HepG2 (cell line): ENCODE data around the gene COMP. TPM values are rescaled to one million over a fixed set of nuclear protein-coding genes. Genes with fewer than 3 reads are reported as not detected.
A peak's percentile ranks its signal among the peaks of the same experiment; 100 is the strongest.

Experiments
- BCL3 ChIP-seq: sonication (generic); formaldehyde crosslinking; IDR thresholded peaks from 2 replicates; pipeline ENCODE4 v1.5.1; 2020; ENCODE audit warnings: mild to moderate bottlenecking, missing genetic modification reagents, moderate library complexity
- CBFB ChIP-seq: sonication (generic); formaldehyde crosslinking; IDR thresholded peaks from 2 replicates; pipeline ENCODE4 v1.4.0; 2020; ENCODE audit warnings: missing genetic modification reagents
- FOXK1 ChIP-seq: sonication (generic); formaldehyde crosslinking; IDR thresholded peaks from 2 replicates; pipeline ENCODE4 v1.4.0; 2020; ENCODE audit warnings: low read depth, missing genetic modification reagents, borderline replicate concordance
- HINFP ChIP-seq: sonication (generic); formaldehyde crosslinking; IDR thresholded peaks from 2 replicates; pipeline ENCODE4 v1.4.0; 2020; ENCODE audit warnings: low read depth, mild to moderate bottlenecking, missing genetic modification reagents
- KDM2A ChIP-seq: sonication (generic); formaldehyde crosslinking; IDR thresholded peaks from 2 replicates; pipeline ENCODE4 v1.4.0; 2020; ENCODE audit warnings: low read depth, missing genetic modification reagents, borderline replicate concordance
- LCORL ChIP-seq, 2 experiments: fragments of 450-650 bp in 1 of 2; sonication (generic) in 1 of 2; formaldehyde crosslinking in 1 of 2; IDR thresholded peaks; 2 replicates each; pipeline versions ENCODE4 v1.5.0 to v1.6.1; 2017 to 2020; ENCODE audit warnings: antibody characterized with exemption in 1 of 2, missing genetic modification reagents in 1 of 2
- PHF21A ChIP-seq: sonication (generic); formaldehyde crosslinking; IDR thresholded peaks from 2 replicates; pipeline ENCODE4 v1.5.0; 2020; ENCODE audit warnings: mild to moderate bottlenecking, missing genetic modification reagents
- TBP ChIP-seq: sonication (generic); formaldehyde crosslinking; IDR thresholded peaks from 2 replicates; pipeline ENCODE4 v1.5.0; 2020; ENCODE audit warnings: missing genetic modification reagents
- ZBTB7B ChIP-seq: sonication (generic); formaldehyde crosslinking; IDR thresholded peaks from 2 replicates; pipeline ENCODE4 v1.4.0; 2020; ENCODE audit warnings: missing genetic modification reagents
- ZNF10 ChIP-seq: sonication (generic); formaldehyde crosslinking; IDR thresholded peaks from 2 replicates; pipeline ENCODE4 v1.4.0; 2020; ENCODE audit warnings: mild to moderate bottlenecking, low read depth, missing genetic modification reagents, borderline replicate concordance
- ZNF230 ChIP-seq: sonication (generic); formaldehyde crosslinking; IDR thresholded peaks from 2 replicates; pipeline ENCODE4 v1.4.0; 2020; ENCODE audit warnings: mild to moderate bottlenecking, missing genetic modification reagents
- ZNF276 ChIP-seq: sonication (generic); formaldehyde crosslinking; IDR thresholded peaks from 2 replicates; pipeline ENCODE4 v1.4.0; 2020; ENCODE audit warnings: mild to moderate bottlenecking, low read depth, missing genetic modification reagents
- ZNF34 ChIP-seq: sonication (generic); formaldehyde crosslinking; IDR thresholded peaks from 2 replicates; pipeline ENCODE4 v1.4.0; 2020; ENCODE audit warnings: mild to moderate bottlenecking, missing genetic modification reagents, borderline replicate concordance
- ZNF343 ChIP-seq: sonication (generic); formaldehyde crosslinking; IDR thresholded peaks from 2 replicates; pipeline ENCODE4 v1.4.0; 2020; ENCODE audit warnings: mild to moderate bottlenecking, missing genetic modification reagents
- ZNF414 ChIP-seq: sonication (generic); formaldehyde crosslinking; IDR thresholded peaks from 2 replicates; pipeline ENCODE4 v1.5.0; 2020; ENCODE audit warnings: missing genetic modification reagents
- ZNF441 ChIP-seq: sonication (generic); formaldehyde crosslinking; IDR thresholded peaks from 2 replicates; pipeline ENCODE4 v1.7.0; 2021; ENCODE audit warnings: missing genetic modification reagents, borderline replicate concordance
- ZNF451 ChIP-seq: sonication (generic); formaldehyde crosslinking; IDR thresholded peaks from 2 replicates; pipeline ENCODE4 v1.5.0; 2020; ENCODE audit warnings: mild to moderate bottlenecking, missing genetic modification reagents
- ZNF598 ChIP-seq: sonication (generic); formaldehyde crosslinking; IDR thresholded peaks from 2 replicates; pipeline ENCODE4 v1.5.1; 2020; ENCODE audit warnings: mild to moderate bottlenecking, missing genetic modification reagents, borderline replicate concordance
- ZNF737 ChIP-seq: sonication (generic); formaldehyde crosslinking; IDR thresholded peaks from 2 replicates; pipeline ENCODE4 v1.5.0; 2020; ENCODE audit warnings: missing genetic modification reagents, mild to moderate bottlenecking, borderline replicate concordance
- ZNF740 ChIP-seq: sonication (generic); formaldehyde crosslinking; IDR thresholded peaks from 2 replicates; pipeline ENCODE4 v1.4.0; 2020; ENCODE audit warnings: missing genetic modification reagents
- ZNF747 ChIP-seq: sonication (generic); formaldehyde crosslinking; IDR thresholded peaks from 2 replicates; pipeline ENCODE4 v1.8.1; 2023; ENCODE audit warnings: missing genetic modification reagents, mild to moderate bottlenecking, borderline replicate concordance
- ZNF883 ChIP-seq: sonication (generic); formaldehyde crosslinking; IDR thresholded peaks from 2 replicates; pipeline ENCODE4 v1.5.1; 2020; ENCODE audit warnings: mild to moderate bottlenecking, missing genetic modification reagents; ENCODE audit errors: not compliant biosample characterization
- polyA plus RNA-seq, 8 experiments: library from polyadenylated mRNA; depleted of rRNA in 3 of 8; stranded (reverse) in 7 of 8; unstranded in 1 of 8; fragments of >200 nt; fragmentation: Illumina TruSeq in 4 of 8; extraction: Trizol in 4 of 8; gene quantifications; 2 replicates each; pipeline versions ENCODE4 v1.2.1 to v1.2.3, GENCODE V29; 2011 to 2016; ENCODE audit warnings: low read depth in 4 of 8, missing spikeins in 1 of 8, mixed read lengths in 1 of 8; ENCODE audit not compliant: insufficient read depth in 1 of 8
- total RNA-seq, 5 experiments: library from RNA; depleted of rRNA; stranded (reverse); fragments of >200 nt; fragmentation: Illumina TruSeq; extraction: Trizol; gene quantifications; 2 replicates each; pipeline ENCODE4 v1.2.3, GENCODE V29; 2016; ENCODE audit warnings: low read depth in 1 of 5

The COMP gene
- total and polyA plus RNA-seq, 2 of the 13 experiments (the other 11 are each of a cell fraction or from before 2014, with no cell fraction given), result 0.04 to 0.13 TPM

- TF ChIP-seq ZNF883, result no peak
- peak; percentile 90; the same call in 1 of the 2 replicates for TF ChIP-seq CBFB (CRISPR knock-in tag)
- peak; percentile 99 for TF ChIP-seq ZBTB7B (CRISPR knock-in tag)
- TF ChIP-seq FOXK1 (CRISPR knock-in tag), result peak; percentile 70; the same call in 1 of the 2 replicates
- TF ChIP-seq ZNF276, result peak; percentile 84
- peak; percentile 83 for TF ChIP-seq BCL3 (CRISPR knock-in tag)
- peak; percentile 90 for TF ChIP-seq ZNF414 (CRISPR knock-in tag)
- peak; percentile 96 for TF ChIP-seq ZNF343 (CRISPR knock-in tag)
- TF ChIP-seq ZNF598 (CRISPR knock-in tag), result no peak
- TF ChIP-seq ZNF10 (CRISPR knock-in tag), result no peak
- TF ChIP-seq ZNF737, result no peak
- TF ChIP-seq ZNF34 (CRISPR knock-in tag), result no peak
- peak; percentile 63 for TF ChIP-seq ZNF451 (CRISPR knock-in tag)
- TF ChIP-seq ZNF747 (CRISPR knock-in tag), result peak; percentile 77; the same call in 1 of the 2 replicates
- TF ChIP-seq LCORL (IDR thresholded peaks at IDR 0.05), result no peak
- TF ChIP-seq LCORL (CRISPR knock-in tag; IDR thresholded peaks at IDR 0.05), result peak; percentile 94
- TF ChIP-seq ZNF230, result no peak
- no peak for TF ChIP-seq ZNF740
- TF ChIP-seq TBP (CRISPR knock-in tag), result no peak
- TF ChIP-seq KDM2A (CRISPR knock-in tag), result peak; percentile 72; the same call in 1 of the 2 replicates
- peak; percentile 85 for TF ChIP-seq HINFP (CRISPR knock-in tag)
- TF ChIP-seq PHF21A, result peak; percentile 96
- TF ChIP-seq ZNF441 (CRISPR knock-in tag), result peak; percentile 51; the same call in 1 of the 2 replicates
These were observed 48.6 kb upstream of the COMP start (continued) for GRCh38 chr19:18839465-18840287.
